Prostate gland (tissue), 2 donors: ENCODE data around the gene TMEM134. TPM values are rescaled to one million over a fixed set of nuclear protein-coding genes. Genes with fewer than 3 reads are reported as not detected.

ENCODE experiments used
- DNase-seq: peaks from one replicate; pipeline ENCODE4 v3.0.0-alpha.2; 2019; ENCODE audit warnings: low spot score
- H3K27ac ChIP-seq, 2 donors: fragments of 200-600 bp; sonication (generic); 2 replicates each; pipeline ENCODE4 v1.5.1; 2017 to 2019
- H3K27me3 ChIP-seq: fragments of 200-600 bp; sonication (generic); replicated peaks from 2 replicates; pipeline ENCODE4 v1.5.1; 2019; ENCODE audit not compliant: insufficient read depth
- H3K36me3 ChIP-seq, 2 donors: fragments of 200-600 bp; sonication (generic); 1 replicate in 1 of 2; 2 replicates in 1 of 2; pipeline versions ENCODE4 v1.5.1 to v1.8.1; 2017 to 2019
- H3K4me1 ChIP-seq: fragments of 200-600 bp; sonication (generic); replicated peaks from 2 replicates; pipeline ENCODE4 v1.5.1; 2019
- H3K4me3 ChIP-seq, 2 donors: fragments of 200-600 bp; sonication (generic); 2 replicates each; pipeline ENCODE4 v1.5.1; 2017 to 2019
- H3K9me3 ChIP-seq: fragments of 200-600 bp; sonication (generic); 2 replicates; pipeline ENCODE4 v1.5.1; 2017
- CTCF ChIP-seq, 4 experiments: fragments of 200-600 bp in 2 of 4; fragments of 450-650 bp in 2 of 4; sonication (generic) in 2 of 4; IDR thresholded peaks; 1 replicate in 3 of 4; 2 replicates in 1 of 4; pipeline ENCODE4 v1.5.1; 2016 to 2019; ENCODE audit warnings: antibody characterized with exemption in 4 of 4, mild to moderate bottlenecking in 2 of 4, moderate library complexity in 2 of 4
- POLR2A ChIP-seq: fragments of 450-650 bp; IDR thresholded peaks from one replicate; pipeline ENCODE4 v1.6.1; 2016; ENCODE audit warnings: antibody characterized with exemption, mild to moderate bottlenecking
- POLR2AphosphoS5 ChIP-seq: sonication (generic); formaldehyde crosslinking; IDR thresholded peaks from one replicate; pipeline ENCODE4 v1.6.1; 2017; ENCODE audit warnings: antibody characterized with exemption
- WGBS: methylation state at CpG from one replicate; pipeline ENCODE4 v1.1.5; 2018; 5-methylcytosine and 5-hydroxymethylcytosine counted together
- intact Hi-C: fragments of 100-400 bp; cut with DNase I; formaldehyde crosslinking; loops from one replicate; pipeline ENCODE4 v1.14.2; 2022
- total RNA-seq, 2 donors: library from RNA; depleted of rRNA; stranded (reverse); fragments of >200 nt; gene quantifications; one replicate each; pipeline ENCODE4 v1.1.0, GENCODE V29; 2016

The TMEM134 gene
- total RNA-seq, 2 donors from 2014 or later, result 106 to 402 TPM

GRCh38 chr11:67450796-67451657 lies 18.0 kb downstream of the TMEM134 start:
- no peaks in the 10 kb centered on the region for H3K36me3 ChIP-seq
- no peak overlapping the region for H3K27ac ChIP-seq
- H3K4me1 ChIP-seq, result no peaks in the 10 kb centered on the region
- DNase-seq, result no peak
- TF ChIP-seq CTCF (IDR thresholded peaks at IDR 0.05) (no peak), POLR2A (no peak), POLR2AphosphoS5 (no peak)
- no peaks in the 10 kb centered on the region for H3K9me3 ChIP-seq
- H3K4me3 ChIP-seq, result no peak overlapping the region
- 90% methylated on average over 25 of the region's 25 CpGs for WGBS
- no peaks in the 10 kb centered on the region for H3K27me3 ChIP-seq
- intact Hi-C loops, result no loop called here

- H3K4me3 ChIP-seq, result no peak overlapping the region
- no peaks in the 10 kb centered on the region for H3K9me3 ChIP-seq
- H3K4me1 ChIP-seq, result no peaks in the 10 kb centered on the region
- H3K27me3 ChIP-seq, result no peaks in the 10 kb centered on the region
- 85% methylated on average over 9 of the region's 9 CpGs for WGBS
- intact Hi-C loops, result no loop called here
- no peak for TF ChIP-seq CTCF (IDR thresholded peaks at IDR 0.05)
- no peak for TF ChIP-seq POLR2AphosphoS5
- TF ChIP-seq POLR2A, result no peak
- H3K27ac ChIP-seq, result no peak overlapping the region
- no peak for DNase-seq
- no peaks in the 10 kb centered on the region for H3K36me3 ChIP-seq
Measured at GRCh38 chr11:67449116-67449844, 19.8 kb downstream of the TMEM134 start.

- DNase-seq, result no peak
- no peaks in the 10 kb centered on the region for H3K36me3 ChIP-seq
- no peak overlapping the region for H3K27ac ChIP-seq
- WGBS, result 94% methylated on average over 7 of the region's 7 CpGs
- no peaks in the 10 kb centered on the region for H3K9me3 ChIP-seq
- H3K4me1 ChIP-seq, result no peaks in the 10 kb centered on the region
- TF ChIP-seq POLR2AphosphoS5 (no peak), CTCF (IDR thresholded peaks at IDR 0.05) (no peak), POLR2A (no peak)
- no peaks in the 10 kb centered on the region for H3K27me3 ChIP-seq
- intact Hi-C loops, result no loop called here
- H3K4me3 ChIP-seq, result no peak overlapping the region
Measured at GRCh38 chr11:67448220-67448609, 20.8 kb downstream of the TMEM134 start.

GRCh38 chr11:67445515-67445914 lies 23.5 kb downstream of the TMEM134 start:
- Histone ChIP-seq H3K27me3 (no peaks in the 10 kb centered on the region), H3K4me1 (peaks cover 16% of the 10 kb centered on the region), H3K36me3 (peaks cover 0 to 10% of the 10 kb centered on the region in 2 donors), H3K9me3 (no peaks in the 10 kb centered on the region), H3K27ac (no peak overlapping the region), H3K4me3 (no peak overlapping the region)
- 79% methylated on average over 5 of the region's 5 CpGs for WGBS
- no peak for TF ChIP-seq POLR2A
- TF ChIP-seq POLR2AphosphoS5, result no peak
- no peak for TF ChIP-seq CTCF (IDR thresholded peaks at IDR 0.05)
- DNase-seq, result no peak
- intact Hi-C loops, result no loop called here
